Astrocyte (in vitro differentiated cells and primary cell): ENCODE measurements around the gene KIF25. TPM values are rescaled to one million over a fixed set of nuclear protein-coding genes. Genes with fewer than 3 reads are reported as not detected.

ENCODE experiments used
- DNase-seq: peaks from one replicate; pipeline ENCODE4 v3.0.0-alpha.2; 2010; ENCODE audit warnings: low read depth
- FAIRE-seq: peaks from 2 replicates; lab custom pipeline; 2011; peaks lifted over from hg19 to GRCh38; lab: Jason Lieb, UNC
- H2AFZ ChIP-seq: 2 replicates; pipeline ENCODE4 v1.6.0; 2012; ENCODE audit warnings: low read depth, low read length, inconsistent platforms
- H3K27ac ChIP-seq: 2 replicates; pipeline ENCODE4 v1.5.1; 2011; ENCODE audit warnings: low read depth, low read length, inconsistent platforms
- H3K27me3 ChIP-seq: 2 replicates; pipeline ENCODE4 v1.6.0; 2011; ENCODE audit warnings: low read length, inconsistent platforms; ENCODE audit not compliant: insufficient read depth
- H3K36me3 ChIP-seq: 2 replicates; pipeline ENCODE4 v1.5.1; 2011; ENCODE audit warnings: low read length, inconsistent platforms; ENCODE audit not compliant: insufficient read depth
- H3K4me1 ChIP-seq: 2 replicates; pipeline ENCODE4 v1.5.1; 2011; ENCODE audit warnings: low read length, inconsistent platforms; ENCODE audit not compliant: insufficient read depth
- H3K4me2 ChIP-seq: 2 replicates; pipeline ENCODE4 v1.6.0; 2012; ENCODE audit warnings: low read length, inconsistent platforms
- H3K4me3 ChIP-seq: 2 replicates; pipeline ENCODE4 v1.5.1; 2011; ENCODE audit warnings: low read depth, mild to moderate bottlenecking, low read length, inconsistent platforms; ENCODE audit not compliant: insufficient read depth
- H3K79me2 ChIP-seq: 2 replicates; pipeline ENCODE4 v1.6.0; 2012; ENCODE audit warnings: mild to moderate bottlenecking, low read length, inconsistent platforms; ENCODE audit not compliant: insufficient read depth
- H3K9ac ChIP-seq: 2 replicates; pipeline ENCODE4 v1.6.0; 2012; ENCODE audit warnings: mild to moderate bottlenecking, low read length, inconsistent platforms
- H3K9me3 ChIP-seq: 2 replicates; pipeline ENCODE4 v1.5.1; 2012; ENCODE audit warnings: low read depth, mild to moderate bottlenecking, low read length, inconsistent platforms; ENCODE audit not compliant: insufficient read depth
- H4K20me1 ChIP-seq: 2 replicates; pipeline ENCODE4 v1.6.0; 2012; ENCODE audit warnings: low read length, inconsistent platforms; ENCODE audit not compliant: insufficient read depth
- H3K27ac Mint-ChIP-seq: one replicate; pipeline ENCODE4 v1.8.0; 2021; ENCODE audit warnings: mild to moderate bottlenecking, mixed read lengths; ENCODE audit not compliant: unreplicated experiment
- H3K27me3 Mint-ChIP-seq: one replicate; pipeline ENCODE4 v1.8.0; 2021; ENCODE audit warnings: low read depth, mixed read lengths; ENCODE audit not compliant: unreplicated experiment
- H3K36me3 Mint-ChIP-seq: one replicate; pipeline ENCODE4 v1.8.0; 2021; ENCODE audit warnings: low read depth, mixed read lengths; ENCODE audit not compliant: unreplicated experiment
- H3K4me1 Mint-ChIP-seq: one replicate; pipeline ENCODE4 v1.8.0; 2021; ENCODE audit warnings: low read depth, mixed read lengths; ENCODE audit not compliant: unreplicated experiment
- H3K4me3 Mint-ChIP-seq: one replicate; pipeline ENCODE4 v1.8.0; 2021; ENCODE audit warnings: mild to moderate bottlenecking, moderate library complexity, mixed read lengths; ENCODE audit not compliant: unreplicated experiment
- H3K9me3 Mint-ChIP-seq: one replicate; pipeline ENCODE4 v1.8.0; 2021; ENCODE audit warnings: mild to moderate bottlenecking, mixed read lengths; ENCODE audit not compliant: unreplicated experiment
- EZH2 ChIP-seq: IDR thresholded peaks from 2 replicates; pipeline ENCODE4 v1.6.1; 2012; ENCODE audit warnings: mild to moderate bottlenecking, low read length, inconsistent platforms; ENCODE audit not compliant: insufficient read depth
- total RNA-seq: library from RNA; stranded (reverse); gene quantifications from 2 replicates; pipeline ENCODE4 v1.2.1, GENCODE V29; 2021
- TF ChIP-seq, protein P1 (sequence below): IDR thresholded peaks from 2 replicates; pipeline ENCODE4 v1.5.1; 2011; ENCODE audit warnings: low read depth, mild to moderate bottlenecking, inconsistent platforms, low read length, moderate library complexity; ENCODE audit not compliant: insufficient read depth

The KIF25 gene
- total RNA-seq, 1 donor from 2014 or later: not detected

DNA sequence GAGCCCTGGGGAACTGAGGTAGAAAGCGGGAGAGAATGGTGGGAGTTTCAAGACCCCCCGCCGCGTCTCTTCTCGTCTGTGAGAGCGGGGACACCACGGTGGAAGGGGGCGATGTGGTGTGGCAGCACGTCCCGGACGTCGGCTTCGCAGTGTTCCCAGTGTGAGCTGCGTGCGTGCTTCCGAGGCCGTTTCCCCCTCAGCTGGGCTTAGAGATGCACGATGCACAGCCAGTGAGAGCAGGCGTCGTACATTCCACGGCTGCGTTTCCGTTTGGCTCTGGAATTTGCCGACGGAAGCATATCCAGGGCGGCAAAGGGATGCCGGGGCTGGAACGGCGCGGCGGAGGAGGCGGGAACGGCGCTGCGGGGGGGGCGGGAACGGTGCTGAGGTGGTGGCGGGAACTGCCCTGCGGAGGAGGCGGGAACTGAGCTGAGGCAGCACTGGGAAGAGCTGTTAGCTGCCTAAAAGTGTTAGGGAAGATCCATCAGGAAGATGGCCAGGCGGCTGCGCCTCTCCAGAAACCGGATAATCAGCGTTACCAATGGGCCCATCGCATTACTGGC lies 37.7 kb downstream of the KIF25 start:
- FAIRE-seq: no peak
- peaks cover 23% of the 10 kb centered on the region for H3K9me3 Mint-ChIP-seq
- TF ChIP-seq, protein P1, sequence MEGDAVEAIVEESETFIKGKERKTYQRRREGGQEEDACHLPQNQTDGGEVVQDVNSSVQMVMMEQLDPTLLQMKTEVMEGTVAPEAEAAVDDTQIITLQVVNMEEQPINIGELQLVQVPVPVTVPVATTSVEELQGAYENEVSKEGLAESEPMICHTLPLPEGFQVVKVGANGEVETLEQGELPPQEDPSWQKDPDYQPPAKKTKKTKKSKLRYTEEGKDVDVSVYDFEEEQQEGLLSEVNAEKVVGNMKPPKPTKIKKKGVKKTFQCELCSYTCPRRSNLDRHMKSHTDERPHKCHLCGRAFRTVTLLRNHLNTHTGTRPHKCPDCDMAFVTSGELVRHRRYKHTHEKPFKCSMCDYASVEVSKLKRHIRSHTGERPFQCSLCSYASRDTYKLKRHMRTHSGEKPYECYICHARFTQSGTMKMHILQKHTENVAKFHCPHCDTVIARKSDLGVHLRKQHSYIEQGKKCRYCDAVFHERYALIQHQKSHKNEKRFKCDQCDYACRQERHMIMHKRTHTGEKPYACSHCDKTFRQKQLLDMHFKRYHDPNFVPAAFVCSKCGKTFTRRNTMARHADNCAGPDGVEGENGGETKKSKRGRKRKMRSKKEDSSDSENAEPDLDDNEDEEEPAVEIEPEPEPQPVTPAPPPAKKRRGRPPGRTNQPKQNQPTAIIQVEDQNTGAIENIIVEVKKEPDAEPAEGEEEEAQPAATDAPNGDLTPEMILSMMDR: no peak
- no peak for TF ChIP-seq EZH2
- no peaks in the 10 kb centered on the region for H3K27me3 Mint-ChIP-seq
- peak overlapping the region; percentile 83 for H2AFZ ChIP-seq
- no peaks in the 10 kb centered on the region for H3K27me3 ChIP-seq
- no peaks in the 10 kb centered on the region for H3K36me3 ChIP-seq
- H3K4me2 ChIP-seq: peak overlapping the region; percentile 83
- H3K4me1 ChIP-seq: peaks cover 25% of the 10 kb centered on the region
- H3K4me3 ChIP-seq: peak overlapping the region; percentile 55
- H3K36me3 Mint-ChIP-seq: no peaks in the 10 kb centered on the region
- H3K4me3 Mint-ChIP-seq: no peak overlapping the region
- H3K9me3 ChIP-seq: peaks cover 16% of the 10 kb centered on the region
- peak overlapping the region; percentile 34 for H3K27ac ChIP-seq
- H3K79me2 ChIP-seq: no peaks in the 10 kb centered on the region
- peak; percentile 78 for DNase-seq
- no peaks in the 10 kb centered on the region for H4K20me1 ChIP-seq
- peak overlapping the region; percentile 68 for H3K9ac ChIP-seq
- peaks cover 20% of the 10 kb centered on the region for H3K4me1 Mint-ChIP-seq
- no peak overlapping the region for H3K27ac Mint-ChIP-seq

DNA sequence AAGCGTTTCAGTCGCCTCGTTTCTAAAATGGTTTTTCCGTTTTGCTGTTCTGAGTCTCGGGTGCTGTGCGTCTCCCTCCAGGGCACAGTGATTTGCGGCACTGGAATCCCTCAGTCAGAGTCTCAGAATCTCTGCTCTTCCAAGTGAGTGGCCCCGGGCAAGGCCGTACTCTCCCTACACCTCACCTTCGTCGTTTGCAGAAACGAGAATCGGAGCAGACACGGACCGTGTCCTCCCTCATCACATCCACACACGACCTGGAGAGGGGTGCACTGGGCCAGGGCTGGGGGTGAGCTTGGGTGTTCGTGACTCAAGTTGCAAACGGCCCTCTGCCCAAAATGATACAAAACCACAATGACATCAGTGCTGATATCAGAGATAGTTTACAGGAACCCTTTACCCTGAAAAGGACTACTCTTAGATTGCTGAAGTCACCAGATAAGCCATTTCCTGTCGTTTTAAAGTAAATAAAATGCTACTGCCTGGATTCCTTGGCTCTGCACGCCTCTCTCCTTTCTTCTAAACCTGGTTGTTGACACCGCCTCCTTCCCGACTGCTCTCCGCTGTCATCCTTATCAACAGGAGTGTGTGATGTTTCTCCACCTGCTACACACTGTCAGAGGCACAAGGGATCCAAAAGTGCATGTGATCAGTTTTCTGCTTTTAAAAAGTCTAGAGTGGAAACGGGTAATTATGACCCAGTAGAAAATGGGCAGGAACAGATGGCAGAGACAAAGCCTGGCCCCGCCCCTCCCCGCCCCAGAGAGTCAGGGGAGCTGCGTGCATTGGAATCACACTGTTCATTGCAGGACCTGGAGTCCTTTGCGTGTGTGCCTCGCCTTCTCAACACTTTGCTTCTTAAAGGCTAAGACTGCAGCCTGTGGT lies 38.4 kb downstream of the KIF25 start:
- DNase-seq: peak; percentile 78

More for the DNA sequence above, 38.4 kb downstream of the KIF25 start:
- Histone ChIP-seq H3K79me2 (no peaks in the 10 kb centered on the region), H3K27ac (peak overlapping the region; percentile 34), H3K36me3 (no peaks in the 10 kb centered on the region), H2AFZ (peak overlapping the region; percentile 72), H4K20me1 (no peaks in the 10 kb centered on the region), H3K4me3 (peak overlapping the region; percentile 55), H3K27me3 (no peaks in the 10 kb centered on the region), H3K4me1 (peaks cover 25% of the 10 kb centered on the region), H3K4me2 (peak overlapping the region; percentile 83), H3K9ac (peak overlapping the region; percentile 68), H3K9me3 (peaks cover 21% of the 10 kb centered on the region)
- no peak for TF ChIP-seq EZH2
- TF ChIP-seq, protein P1: no peak
- peaks cover 26% of the 10 kb centered on the region for H3K9me3 Mint-ChIP-seq
- no peaks in the 10 kb centered on the region for H3K36me3 Mint-ChIP-seq
- no peak overlapping the region for H3K27ac Mint-ChIP-seq
- no peak for FAIRE-seq
- H3K4me1 Mint-ChIP-seq: peaks cover 16% of the 10 kb centered on the region
- H3K27me3 Mint-ChIP-seq: no peaks in the 10 kb centered on the region
- H3K4me3 Mint-ChIP-seq: no peak overlapping the region
